ENCODE data around the gene DPRX. TPM values are rescaled to one million over a fixed set of nuclear protein-coding genes. Genes with fewer than 3 reads are reported as not detected.

DPRX gene
- total and polyA plus RNA-seq, 2 donors (not counting 3 experiments of a cell fraction or from before 2014, with no cell fraction given): not detected

DNA sequence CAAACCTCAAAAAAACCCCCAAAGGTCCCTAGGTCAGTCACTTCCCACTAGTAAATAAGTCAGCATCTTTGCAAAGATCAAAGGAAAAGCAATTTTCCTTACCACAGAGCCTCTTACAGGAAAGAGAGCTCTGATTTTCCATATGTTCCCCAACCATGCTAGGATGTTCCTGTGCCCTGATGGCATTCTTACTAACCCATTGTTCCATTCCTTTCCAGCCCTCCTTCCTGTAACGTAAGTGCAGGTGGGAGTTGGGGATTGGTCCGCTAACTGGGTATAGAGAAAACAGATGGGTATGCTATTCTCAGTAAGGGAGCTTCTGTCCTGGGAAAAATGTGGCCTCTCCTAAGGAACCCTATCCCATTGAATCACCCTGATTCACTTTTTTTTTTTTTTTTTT, 14.3 kb downstream of the DPRX start:
- no TSS peak for BruUV-seq (replicated peaks)
- CTCF ChIA-PET: no interaction called here
- peaks cover 1% of the 10 kb centered on the region for H3K9me3 ChIP-seq (replicated peaks; ENCODE audit: control insufficient read depth, insufficient read depth, low read length)
- no peaks in the 10 kb centered on the region for H3K4me1 ChIP-seq (ENCODE audit: control insufficient read depth, extremely low read depth, insufficient read depth, low read length)
- H3K4me2 ChIP-seq (ENCODE audit: insufficient read depth, low read length): no peak overlapping the region
- intact Hi-C loops (cut with micrococcal nuclease): no loop called here
- H4K20me1 ChIP-seq (replicated peaks; ENCODE audit: control insufficient read depth, extremely low read depth, insufficient read depth, low read length): no peaks in the 10 kb centered on the region
- FAIRE-seq (no peak), DNase-seq (ENCODE audit: low read depth, low spot score) (no peak)
- no peak overlapping the region for H3K9ac ChIP-seq (replicated peaks; ENCODE audit: extremely low read depth, insufficient read depth, low read length)
- H3K27me3 ChIP-seq (ENCODE audit: control insufficient read depth in 2 of 2, insufficient read depth in 2 of 2, low read length in 2 of 2): no peaks in the 10 kb centered on the region
- H3K4me3 ChIP-seq (replicated peaks in 1 of 3; ENCODE audit: insufficient read depth in 1 of 3, low read depth in 1 of 3, low read length in 3 of 3): no peak overlapping the region
- no peak overlapping the region for H3K27ac ChIP-seq (ENCODE audit: insufficient read depth, low read depth, low read length)
- no peak overlapping the region for H2AFZ ChIP-seq (ENCODE audit: low read depth, low read length)
- no peaks in the 10 kb centered on the region for H3K79me2 ChIP-seq (ENCODE audit: control insufficient read depth, insufficient read depth, low read length)
- no peaks in the 10 kb centered on the region for H3K36me3 ChIP-seq (ENCODE audit: control insufficient read depth in 2 of 2, extremely low read depth in 1 of 2, insufficient read depth in 2 of 2, low read length in 2 of 2)
- TF ChIP-seq FOS (IDR thresholded peaks at IDR 0.05; ENCODE audit: borderline replicate concordance, insufficient read depth, low read length) (no peak), GATA2 (IDR thresholded peaks at IDR 0.05; ENCODE audit: insufficient read depth, insufficient read length, low read depth, low read length) (no peak), POLR2AphosphoS5 (IDR thresholded peaks at IDR 0.05; ENCODE audit: insufficient read depth, low read depth, low read length) (no peak), POLR2A (IDR thresholded peaks at IDR 0.05; ENCODE audit: low read depth, low read length) (no peak)
- TF ChIP-seq, protein P1, sequence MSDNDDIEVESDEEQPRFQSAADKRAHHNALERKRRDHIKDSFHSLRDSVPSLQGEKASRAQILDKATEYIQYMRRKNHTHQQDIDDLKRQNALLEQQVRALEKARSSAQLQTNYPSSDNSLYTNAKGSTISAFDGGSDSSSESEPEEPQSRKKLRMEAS (IDR thresholded peaks at IDR 0.05; ENCODE audit: insufficient read depth, insufficient read length): no peak
- TF ChIP-seq, protein P2, sequence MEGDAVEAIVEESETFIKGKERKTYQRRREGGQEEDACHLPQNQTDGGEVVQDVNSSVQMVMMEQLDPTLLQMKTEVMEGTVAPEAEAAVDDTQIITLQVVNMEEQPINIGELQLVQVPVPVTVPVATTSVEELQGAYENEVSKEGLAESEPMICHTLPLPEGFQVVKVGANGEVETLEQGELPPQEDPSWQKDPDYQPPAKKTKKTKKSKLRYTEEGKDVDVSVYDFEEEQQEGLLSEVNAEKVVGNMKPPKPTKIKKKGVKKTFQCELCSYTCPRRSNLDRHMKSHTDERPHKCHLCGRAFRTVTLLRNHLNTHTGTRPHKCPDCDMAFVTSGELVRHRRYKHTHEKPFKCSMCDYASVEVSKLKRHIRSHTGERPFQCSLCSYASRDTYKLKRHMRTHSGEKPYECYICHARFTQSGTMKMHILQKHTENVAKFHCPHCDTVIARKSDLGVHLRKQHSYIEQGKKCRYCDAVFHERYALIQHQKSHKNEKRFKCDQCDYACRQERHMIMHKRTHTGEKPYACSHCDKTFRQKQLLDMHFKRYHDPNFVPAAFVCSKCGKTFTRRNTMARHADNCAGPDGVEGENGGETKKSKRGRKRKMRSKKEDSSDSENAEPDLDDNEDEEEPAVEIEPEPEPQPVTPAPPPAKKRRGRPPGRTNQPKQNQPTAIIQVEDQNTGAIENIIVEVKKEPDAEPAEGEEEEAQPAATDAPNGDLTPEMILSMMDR (IDR thresholded peaks at IDR 0.05; ENCODE audit: extremely low read depth in 1 of 2, insufficient read depth in 1 of 2, low read depth in 1 of 2, low read length in 2 of 2): no peak
- POLR2A ChIA-PET: no interaction called here
- dilution Hi-C loops (cut with MboI; ENCODE audit: extremely low pct_ligation_motif_present, low sequenced_read_pairs): no loop called here
- H3K9me1 ChIP-seq (replicated peaks; ENCODE audit: control insufficient read depth, extremely low read depth, insufficient read depth, low read length): no peaks in the 10 kb centered on the region

DNA sequence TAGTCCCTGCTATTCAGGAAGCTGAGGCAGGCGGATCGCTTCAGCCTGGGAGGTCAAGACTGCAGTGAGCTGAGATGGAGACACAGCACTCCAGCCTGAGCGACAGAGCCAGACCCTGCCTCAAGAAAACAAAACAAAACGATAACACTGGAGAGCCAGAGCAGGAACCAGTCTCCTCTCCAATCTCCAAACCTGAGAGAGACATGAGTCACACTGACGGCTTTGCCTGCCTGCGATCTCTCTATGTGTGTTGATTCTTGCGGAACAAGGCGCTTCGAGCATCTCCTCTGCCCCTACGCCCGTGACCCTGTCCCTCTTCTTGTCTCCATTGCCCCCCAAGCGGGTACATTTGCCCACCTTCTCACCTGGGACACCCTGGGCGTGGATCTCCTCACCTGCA, 15.6 kb downstream of the DPRX start:
- Histone ChIP-seq H3K27me3 (ENCODE audit: control insufficient read depth in 2 of 2, insufficient read depth in 2 of 2, low read length in 2 of 2) (no peaks in the 10 kb centered on the region), H3K4me2 (ENCODE audit: insufficient read depth, low read length) (no peak overlapping the region), H2AFZ (ENCODE audit: low read depth, low read length) (no peak overlapping the region), H4K20me1 (replicated peaks; ENCODE audit: control insufficient read depth, extremely low read depth, insufficient read depth, low read length) (no peaks in the 10 kb centered on the region), H3K9me3 (replicated peaks; ENCODE audit: control insufficient read depth, insufficient read depth, low read length) (peaks cover 1% of the 10 kb centered on the region), H3K9ac (replicated peaks; ENCODE audit: extremely low read depth, insufficient read depth, low read length) (no peak overlapping the region), H3K4me1 (ENCODE audit: control insufficient read depth, extremely low read depth, insufficient read depth, low read length) (no peaks in the 10 kb centered on the region), H3K9me1 (replicated peaks; ENCODE audit: control insufficient read depth, extremely low read depth, insufficient read depth, low read length) (no peaks in the 10 kb centered on the region), H3K36me3 (ENCODE audit: control insufficient read depth in 2 of 2, extremely low read depth in 1 of 2, insufficient read depth in 2 of 2, low read length in 2 of 2) (no peaks in the 10 kb centered on the region), H3K79me2 (ENCODE audit: control insufficient read depth, insufficient read depth, low read length) (no peaks in the 10 kb centered on the region), H3K4me3 (replicated peaks in 1 of 3; ENCODE audit: insufficient read depth in 1 of 3, low read depth in 1 of 3, low read length in 3 of 3) (no peak overlapping the region), H3K27ac (ENCODE audit: insufficient read depth, low read depth, low read length) (no peak overlapping the region)
- no peak for DNase-seq (ENCODE audit: low read depth, low spot score)
- FAIRE-seq: no peak
- TF ChIP-seq MYC (IDR thresholded peaks at IDR 0.05; ENCODE audit: low read depth, low read length): no peak
- no peak for TF ChIP-seq JUN (IDR thresholded peaks at IDR 0.05; ENCODE audit: borderline replicate concordance, insufficient read depth, insufficient read length, low read depth)
- TF ChIP-seq, protein P2 (IDR thresholded peaks at IDR 0.05; ENCODE audit: extremely low read depth in 1 of 2, insufficient read depth in 1 of 2, low read depth in 1 of 2, low read length in 2 of 2): no peak
- no peak for TF ChIP-seq FOS (IDR thresholded peaks at IDR 0.05; ENCODE audit: borderline replicate concordance, insufficient read depth, low read length)
- TF ChIP-seq POLR2AphosphoS5 (IDR thresholded peaks at IDR 0.05; ENCODE audit: insufficient read depth, low read depth, low read length): no peak
- TF ChIP-seq, protein P1 (IDR thresholded peaks at IDR 0.05; ENCODE audit: insufficient read depth, insufficient read length): no peak
- no peak for TF ChIP-seq EZH2 (IDR thresholded peaks at IDR 0.05; ENCODE audit: borderline replicate concordance, low read depth, low read length, severe bottlenecking)
- no TSS peak for BruUV-seq (replicated peaks)
- CTCF ChIA-PET: no interaction called here
- dilution Hi-C loops (cut with MboI; ENCODE audit: extremely low pct_ligation_motif_present, low sequenced_read_pairs) (no loop called here), intact Hi-C loops (cut with micrococcal nuclease) (no loop called here)
- POLR2A ChIA-PET: no interaction called here

Measured in endothelial cell of umbilical vein (primary cell).